HG03571 (cell line): ENCODE measurements around the gene MSI2.

Experiments
- ATAC-seq: cut with Tn5 transposase; IDR thresholded peaks from one replicate; pipeline ENCODE4 v1.9.1; 2021; ENCODE audit not compliant: unreplicated experiment

MSI2 gene

DNA sequence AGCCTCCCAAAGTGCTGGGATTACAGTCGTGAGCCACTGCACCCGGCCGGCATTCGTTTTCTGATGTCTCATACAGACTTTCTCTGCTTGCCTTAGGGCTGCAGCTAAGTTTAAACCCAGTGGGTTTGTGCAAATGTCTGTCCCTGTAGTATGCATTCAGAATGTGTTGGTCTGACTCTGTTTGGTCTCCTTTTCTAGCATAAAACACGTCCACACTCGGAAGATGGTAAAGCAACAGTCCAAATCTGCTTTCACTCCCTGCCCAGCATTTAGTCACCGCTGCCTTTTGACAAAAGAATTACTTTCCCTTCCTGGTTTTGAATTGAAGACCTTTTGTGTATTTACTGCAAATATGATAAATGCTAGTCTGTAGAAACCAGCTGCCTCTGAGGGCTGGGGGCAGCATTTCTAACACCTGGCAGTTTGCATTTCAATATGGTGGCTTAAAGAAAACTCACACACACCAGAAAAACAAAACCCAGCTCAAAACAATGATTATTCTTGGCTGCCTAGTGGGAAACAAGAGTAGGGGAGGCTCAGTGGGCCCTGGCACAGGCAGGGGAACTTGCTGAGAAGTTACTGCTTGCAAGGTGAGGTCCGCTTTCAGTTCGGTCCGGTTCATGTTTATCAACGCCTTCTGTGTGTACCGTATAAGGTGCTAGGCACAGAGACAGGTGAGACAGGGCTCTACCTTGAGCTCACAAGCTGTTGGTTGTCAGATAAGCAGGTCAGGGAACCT is 56.9 kb downstream of the MSI2 start:
- ATAC-seq = no peak

DNA sequence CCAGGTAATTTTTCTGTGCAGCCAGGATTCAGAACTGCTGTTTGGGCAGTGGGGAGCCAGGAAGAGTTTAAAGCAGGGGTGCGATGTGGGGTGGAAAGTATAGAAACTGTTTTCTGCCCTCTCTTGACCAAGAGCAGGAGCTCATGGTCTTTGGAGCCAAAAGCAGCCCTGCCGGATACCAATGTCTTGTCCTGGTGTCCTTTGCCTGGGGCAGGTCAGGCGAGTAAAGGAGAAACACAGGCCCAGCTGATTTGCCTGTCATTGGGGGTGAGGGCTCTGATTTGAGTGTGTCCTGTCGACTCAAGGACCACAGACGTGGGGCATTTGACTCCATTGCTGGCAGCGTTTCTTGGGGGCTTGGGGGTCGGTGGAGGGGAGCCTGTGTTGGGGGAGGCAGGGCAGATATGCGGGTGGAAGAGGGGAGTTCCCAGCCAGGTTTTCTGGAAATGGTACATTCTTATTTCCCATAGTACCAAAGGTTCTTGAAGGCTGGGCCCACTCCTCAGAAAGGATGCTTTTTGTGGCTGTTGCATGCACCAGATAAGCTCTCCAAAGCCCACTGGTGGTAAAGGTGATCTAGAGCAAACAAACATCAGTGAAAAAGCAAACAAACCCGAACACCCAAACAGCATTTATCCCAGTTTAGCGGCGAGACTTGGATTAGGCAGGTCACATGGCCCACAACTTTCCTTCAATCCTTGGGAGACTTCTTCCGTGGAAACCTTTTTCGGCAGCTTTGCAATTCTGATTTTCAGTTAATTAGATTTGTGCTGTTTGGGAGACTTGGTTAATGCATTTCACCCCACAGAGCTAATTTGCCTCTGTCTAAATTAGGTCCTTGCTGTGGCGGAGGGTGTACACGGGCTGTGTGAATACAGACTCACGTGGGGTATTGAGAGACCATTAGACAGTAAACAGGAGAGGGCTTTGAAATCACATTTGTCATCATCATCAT is 59.0 kb downstream of the MSI2 start:
- ATAC-seq = no peak

DNA sequence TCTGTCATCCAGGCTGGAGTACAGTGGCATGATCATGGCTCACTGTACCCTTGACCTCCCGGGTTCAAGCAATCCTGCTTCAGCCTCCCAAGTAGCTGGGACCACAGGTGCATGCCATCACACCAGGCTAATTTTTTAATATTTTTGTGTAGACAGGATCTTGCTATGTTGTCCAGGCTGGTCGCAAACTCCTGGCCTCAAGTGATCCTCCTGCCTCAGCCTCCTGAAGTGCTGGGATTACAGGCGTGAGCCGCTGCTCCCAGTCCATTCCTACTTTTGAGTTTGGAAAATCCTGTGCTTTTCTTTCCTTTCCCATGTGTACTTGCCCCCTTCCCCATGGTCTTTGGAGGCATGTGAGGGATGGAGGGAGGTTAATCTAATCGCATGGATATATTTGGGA is 60.0 kb downstream of the MSI2 start:
- no peak for ATAC-seq

DNA sequence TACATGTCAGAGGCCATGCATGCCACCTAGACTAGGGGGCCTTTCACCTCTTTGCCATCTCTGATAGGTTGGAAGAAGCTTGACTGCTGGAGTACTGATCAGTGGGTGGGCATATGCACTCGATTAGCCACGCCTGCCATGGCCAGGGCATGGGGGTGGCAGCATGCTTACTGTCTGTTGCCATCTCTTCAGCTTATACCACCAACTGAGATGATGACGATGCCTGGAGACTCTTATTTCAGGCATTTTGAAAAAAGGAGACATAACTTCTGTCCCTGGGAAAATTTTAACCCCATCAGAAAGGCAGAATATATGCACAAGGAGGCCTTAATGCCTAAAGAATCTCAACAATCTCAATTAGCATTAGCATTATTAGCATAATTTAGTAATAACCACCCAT is 60.8 kb downstream of the MSI2 start:
- ATAC-seq = no peak

DNA sequence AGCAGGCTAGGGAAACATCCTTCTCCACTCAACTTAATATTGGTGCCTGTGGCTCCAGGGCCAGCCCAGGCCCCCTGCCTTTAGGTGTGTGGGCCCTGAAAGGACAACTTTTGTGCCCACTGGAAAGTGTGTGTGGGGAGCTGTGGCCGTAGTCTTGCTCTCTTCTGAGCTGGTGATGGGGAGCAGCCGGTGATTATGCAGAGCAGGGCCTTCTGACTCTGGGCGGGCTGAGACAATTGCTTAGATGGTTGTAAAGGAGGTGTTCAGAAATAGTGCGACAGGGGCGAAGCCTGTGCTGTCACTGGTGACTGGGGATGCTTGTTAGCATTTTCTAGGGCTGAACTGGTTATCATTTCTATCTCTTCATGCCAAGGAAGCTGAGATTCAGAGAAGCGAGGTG is 62.6 kb downstream of the MSI2 start:
- no peak for ATAC-seq

DNA sequence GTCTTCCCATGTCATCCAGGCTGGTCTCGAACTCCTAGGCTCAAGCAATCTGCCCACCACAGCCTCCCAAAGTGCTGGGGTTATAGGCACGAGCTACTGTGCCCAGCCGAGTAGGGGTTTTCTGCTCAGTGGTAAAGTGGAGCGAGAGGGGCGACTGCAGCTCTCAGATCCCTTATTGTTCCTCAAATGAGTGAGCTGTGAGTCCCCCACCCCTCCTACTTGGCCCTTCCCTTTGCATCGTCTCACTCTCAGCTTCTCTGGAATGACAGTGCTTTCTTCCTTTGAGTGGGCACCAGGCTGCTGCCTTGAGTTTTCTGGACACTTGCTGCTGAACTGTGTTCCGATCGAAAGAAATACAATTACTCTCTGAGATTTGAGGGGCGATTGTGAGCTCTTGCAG is 63.5 kb downstream of the MSI2 start:
- ATAC-seq = no peak

DNA sequence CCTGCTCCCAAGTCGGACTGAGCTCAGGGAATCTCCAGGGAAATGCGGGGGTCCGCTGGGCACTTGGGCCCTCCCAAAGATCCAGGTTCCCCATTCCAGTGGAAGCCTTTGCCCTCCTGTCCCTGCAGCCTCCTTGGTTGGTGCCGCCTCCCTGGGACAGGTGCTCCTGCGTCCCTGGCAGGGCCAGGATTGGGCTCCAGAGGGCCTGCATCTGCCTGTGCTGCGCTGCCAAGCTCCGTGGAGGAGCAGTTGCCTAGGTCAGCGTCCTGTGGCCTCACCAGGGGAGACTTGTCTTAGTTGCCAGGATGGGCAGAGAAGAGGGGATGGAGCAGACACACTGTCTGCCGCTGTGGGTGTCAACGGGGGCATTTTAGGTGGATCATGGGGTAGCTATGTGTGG is 67.1 kb downstream of the MSI2 start:
- no peak for ATAC-seq

DNA sequence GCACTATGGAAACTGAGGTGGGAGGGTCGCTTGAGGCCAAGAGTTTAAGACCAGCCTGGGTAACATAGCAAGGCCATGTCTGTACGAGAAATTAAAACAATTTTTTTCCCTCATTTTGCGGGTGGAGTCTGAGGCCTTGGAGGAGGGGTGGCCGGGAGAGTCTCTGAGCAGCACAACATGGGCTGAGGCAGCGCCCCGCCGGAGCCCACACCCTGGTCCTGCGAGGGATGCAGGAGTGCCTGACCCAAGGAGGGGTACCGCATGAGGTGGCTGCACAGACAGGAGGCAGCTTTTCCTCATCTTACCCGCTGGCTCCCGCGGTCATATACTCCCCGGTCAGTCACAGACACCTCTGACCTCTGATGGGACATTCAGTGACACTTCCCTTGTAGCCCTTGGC is 67.7 kb downstream of the MSI2 start:
- ATAC-seq = no peak

DNA sequence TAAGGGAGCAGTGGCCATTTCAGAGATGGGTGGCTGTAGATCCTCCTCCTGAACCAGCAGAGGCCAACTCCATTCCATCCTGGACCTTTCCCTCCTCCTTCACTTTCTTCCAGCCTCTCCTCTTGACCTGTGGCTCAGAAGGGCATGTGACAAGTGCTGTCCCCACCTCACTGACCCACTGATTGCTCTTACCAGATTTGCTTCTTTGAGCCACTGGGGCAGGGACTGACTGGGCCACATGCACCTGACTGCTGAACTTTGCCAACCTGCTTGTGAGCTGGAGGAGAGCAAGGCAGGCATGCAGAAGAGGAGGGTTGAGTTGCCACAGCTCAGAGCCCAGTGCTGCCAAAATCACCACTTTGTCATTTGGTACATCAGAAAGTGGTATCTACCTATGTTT is 68.3 kb downstream of the MSI2 start:
- ATAC-seq = no peak

DNA sequence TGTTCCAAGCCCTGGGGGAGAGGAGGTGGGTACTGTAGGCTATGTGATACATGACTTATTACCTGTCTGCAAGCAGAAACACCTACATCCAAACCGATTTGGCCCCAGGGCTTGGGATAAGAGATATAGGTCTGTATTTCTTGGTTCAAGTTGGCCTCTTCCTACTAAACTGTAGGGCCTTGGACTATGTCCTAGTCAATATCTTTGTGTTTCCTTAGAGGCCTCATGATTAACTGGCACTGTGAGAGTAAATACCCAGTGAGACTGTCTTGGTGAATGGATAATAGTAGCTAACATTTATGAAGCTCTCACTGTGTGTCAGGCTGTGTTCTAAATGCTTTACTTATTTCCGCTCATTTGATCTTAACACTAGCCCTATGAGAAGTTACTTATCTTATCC is 70.0 kb downstream of the MSI2 start:
- ATAC-seq = no peak

DNA sequence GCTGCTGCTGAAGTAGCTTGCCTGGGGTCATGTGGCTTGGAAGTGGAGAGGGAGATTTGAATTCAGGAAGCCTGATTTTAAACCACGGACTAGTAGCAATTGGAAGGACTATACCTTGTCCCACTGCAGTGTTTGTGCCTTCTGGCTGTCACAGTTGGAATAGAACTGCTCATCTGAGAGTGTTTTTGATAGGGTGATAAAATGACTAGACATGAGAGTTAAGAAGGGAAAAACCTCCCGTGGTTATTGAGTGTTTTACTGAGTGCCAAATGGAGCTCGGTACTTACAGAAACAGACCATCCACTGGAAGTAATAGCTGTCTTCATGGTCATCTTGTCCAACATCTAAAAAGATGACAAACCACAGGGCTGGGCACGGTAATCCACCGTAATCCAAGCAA is 70.4 kb downstream of the MSI2 start:
- ATAC-seq = no peak

DNA sequence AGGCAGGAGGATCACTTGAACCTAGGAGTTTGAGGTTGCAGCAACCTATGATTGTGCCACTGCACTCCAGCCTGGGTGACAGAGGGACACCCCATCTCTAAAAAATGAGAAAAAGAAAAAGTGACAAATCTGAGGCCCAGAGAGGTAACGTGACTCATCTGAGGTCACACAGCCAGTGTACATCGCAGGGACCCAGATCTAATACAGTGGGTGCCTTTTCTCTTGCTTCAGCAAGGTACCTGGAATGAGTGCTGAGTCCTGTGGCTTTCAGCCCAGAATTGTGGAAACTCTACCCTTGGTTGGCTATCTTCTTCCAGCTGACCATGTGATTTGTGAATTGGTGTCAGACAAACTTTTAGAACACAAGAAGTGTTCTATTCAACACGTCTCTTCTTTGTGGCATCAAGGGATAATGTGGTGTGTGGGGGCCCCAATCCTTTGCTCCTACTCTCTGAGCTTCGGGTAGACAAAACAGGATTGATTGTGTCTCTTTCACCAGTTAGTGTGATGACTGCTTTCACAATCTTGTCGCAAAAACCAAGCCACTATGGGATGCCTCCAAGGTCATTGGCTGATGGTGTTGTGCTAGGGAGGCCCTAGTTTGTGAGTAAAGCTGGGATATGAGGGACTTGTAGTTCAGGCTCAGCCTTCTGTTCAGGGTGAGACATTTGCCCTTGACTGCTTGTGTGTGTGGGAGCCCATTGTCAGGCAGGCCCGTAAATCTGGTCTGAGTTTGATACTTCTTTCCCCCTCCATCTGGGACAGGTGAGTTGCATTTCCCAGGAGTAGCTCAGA is 71.0 kb downstream of the MSI2 start:
- no peak for ATAC-seq

DNA sequence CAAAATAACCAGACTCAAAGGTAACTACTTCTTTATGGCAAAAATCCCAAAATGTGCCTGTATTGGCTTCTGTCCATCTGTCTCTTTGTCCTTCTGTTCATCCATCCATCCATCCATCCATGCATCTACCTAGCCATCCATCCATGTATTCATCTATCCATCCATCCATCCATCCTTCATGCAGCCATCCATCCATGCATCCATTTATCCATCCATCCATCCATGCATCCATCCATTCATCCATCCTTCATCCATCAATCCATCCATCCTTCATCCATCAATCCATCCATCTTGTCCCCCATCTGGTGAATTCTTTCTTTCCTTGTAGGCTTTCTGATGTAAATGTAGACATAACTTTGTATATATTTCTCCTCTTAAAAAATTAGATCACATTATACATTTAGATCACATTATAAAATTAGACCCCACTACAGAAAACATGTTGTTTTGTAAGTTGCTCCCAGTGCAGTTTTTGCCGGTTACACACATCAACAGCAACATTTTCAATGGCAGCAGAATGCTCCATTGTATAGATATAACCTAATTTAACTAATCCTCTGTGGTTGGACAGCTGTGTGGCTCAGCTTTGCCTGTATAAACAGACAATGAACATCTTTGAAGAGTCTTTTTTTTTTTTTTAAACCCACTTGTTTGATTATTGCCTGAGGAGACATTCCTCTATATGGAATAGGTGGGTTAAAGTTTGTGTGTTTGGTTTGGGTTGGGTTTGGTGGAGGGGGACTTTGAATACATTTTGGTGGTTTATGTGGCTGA is 72.0 kb downstream of the MSI2 start:
- ATAC-seq = no peak

DNA sequence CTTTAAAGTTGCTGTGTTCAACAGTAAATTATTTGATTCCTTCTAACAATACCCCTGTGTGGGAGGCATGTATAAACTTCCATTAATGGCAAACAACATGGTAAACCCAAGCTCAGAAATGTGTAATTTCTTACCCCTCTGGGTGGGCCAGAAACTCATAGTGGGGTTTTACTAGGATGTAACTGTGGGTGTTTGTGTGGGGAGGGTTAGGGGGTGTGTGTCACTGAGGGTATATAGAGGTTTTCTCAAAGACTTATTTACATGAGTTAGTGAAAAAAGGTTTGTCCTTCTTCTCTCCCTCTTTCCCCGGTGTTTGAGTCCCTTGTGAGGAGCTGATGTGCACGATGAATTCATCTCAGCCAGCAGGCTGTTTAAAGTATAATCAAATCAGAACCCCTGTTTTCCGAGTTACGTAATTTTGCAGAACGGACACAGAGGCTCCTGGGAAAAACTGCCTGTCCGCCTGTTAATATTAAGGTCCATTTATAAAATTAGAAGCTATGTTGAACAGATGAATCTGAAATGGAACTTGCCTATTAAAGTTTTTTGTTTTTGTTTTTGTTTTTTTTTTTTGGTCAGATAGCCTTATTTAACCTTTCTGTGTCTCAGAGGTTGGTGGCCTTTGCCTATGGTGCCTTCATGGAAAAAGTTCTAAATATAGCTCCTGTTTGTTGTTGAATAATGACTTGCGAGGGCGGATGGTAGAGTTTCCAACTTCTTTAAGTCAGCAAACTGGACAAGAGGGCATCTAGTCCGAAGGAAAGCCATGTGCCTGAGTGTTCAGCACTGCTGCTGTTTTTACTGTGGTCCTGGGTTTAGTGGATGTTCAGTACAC is 73.3 kb downstream of the MSI2 start:
- no peak for ATAC-seq

DNA sequence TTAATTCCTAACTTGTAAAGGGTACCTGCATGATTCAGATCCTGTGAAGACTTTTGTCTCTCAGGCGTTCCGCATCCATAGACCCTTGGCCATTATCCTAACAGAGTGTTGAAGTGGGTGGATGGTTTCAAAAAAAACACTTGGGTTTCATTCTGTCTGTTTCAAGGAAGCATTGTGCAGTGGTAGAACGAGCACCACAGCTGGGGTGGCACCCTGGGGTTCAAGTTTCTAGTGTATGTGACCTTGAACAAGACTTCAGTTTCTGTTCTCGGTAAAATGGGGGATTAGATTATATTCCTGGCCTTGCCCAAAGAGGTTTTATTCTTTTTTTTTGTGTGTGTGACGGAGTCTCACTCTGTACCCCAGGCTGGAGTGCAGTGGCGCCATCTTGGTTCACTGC is 74.3 kb downstream of the MSI2 start:
- no peak for ATAC-seq

DNA sequence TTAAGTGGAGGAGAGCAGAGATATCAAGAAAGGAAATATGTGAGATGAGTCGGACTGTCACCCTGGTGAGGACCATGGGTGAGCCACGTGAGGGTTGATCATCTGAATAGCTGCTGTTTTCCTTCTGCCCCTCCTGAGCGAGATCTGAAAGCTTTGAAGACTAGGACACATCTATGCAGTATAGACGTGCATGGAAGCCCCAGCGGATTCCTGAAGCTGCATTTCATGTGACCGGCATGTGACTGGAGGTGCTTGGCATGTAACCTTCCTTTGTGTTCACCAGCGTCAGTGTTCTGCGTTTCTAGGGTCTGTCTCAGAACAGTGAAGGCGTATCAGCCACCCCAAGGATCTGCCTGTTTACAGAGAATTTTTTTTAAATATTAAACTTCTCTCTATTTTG is 75.1 kb downstream of the MSI2 start:
- ATAC-seq = no peak

DNA sequence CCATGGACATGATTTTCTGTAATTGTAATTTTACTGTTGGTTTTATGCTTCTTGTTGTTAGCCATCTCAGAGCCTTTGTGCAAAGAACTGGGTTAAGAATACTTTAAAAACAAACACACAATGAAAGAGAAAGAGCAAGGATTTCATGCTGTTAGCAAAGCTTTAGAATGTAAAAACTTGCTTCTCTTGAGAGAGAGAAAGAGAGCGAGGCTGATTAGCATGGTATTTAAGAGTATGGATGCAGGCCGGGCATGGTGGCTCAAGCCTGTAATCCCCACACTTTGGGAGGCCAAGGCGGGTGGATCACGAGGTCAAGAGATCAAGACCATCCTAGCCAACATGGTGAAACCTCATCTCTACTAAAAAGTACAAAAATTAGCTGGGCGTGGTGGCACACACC is 76.2 kb downstream of the MSI2 start:
- ATAC-seq = no peak

DNA sequence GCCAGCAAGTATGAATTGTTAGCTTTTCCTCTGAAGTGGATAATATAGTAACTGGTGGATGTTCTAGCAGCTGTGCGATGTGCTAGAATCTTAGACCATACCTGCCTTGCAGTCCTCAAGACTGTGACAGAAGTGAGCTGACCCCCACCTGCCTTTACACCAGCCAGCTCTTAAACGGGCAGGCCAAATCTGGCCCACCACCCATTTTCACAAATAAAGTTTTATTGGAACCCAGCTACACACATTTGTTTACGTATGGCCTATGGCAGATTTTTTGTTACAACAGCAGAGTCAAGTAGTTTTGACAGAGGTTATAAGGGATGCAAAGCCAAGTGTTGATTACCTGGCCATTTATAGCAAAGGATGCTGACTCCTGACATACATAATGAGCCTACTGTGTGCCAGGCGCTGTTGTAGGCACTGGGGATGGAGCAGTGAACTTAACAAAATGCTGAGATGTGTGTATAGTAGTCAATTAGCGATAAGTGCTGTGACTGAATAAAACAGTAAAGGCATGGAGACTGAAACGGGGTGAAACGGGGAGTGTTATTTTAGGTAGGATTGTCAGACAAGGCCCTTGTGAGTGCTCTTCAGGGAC is 79.0 kb downstream of the MSI2 start:
- no peak for ATAC-seq

DNA sequence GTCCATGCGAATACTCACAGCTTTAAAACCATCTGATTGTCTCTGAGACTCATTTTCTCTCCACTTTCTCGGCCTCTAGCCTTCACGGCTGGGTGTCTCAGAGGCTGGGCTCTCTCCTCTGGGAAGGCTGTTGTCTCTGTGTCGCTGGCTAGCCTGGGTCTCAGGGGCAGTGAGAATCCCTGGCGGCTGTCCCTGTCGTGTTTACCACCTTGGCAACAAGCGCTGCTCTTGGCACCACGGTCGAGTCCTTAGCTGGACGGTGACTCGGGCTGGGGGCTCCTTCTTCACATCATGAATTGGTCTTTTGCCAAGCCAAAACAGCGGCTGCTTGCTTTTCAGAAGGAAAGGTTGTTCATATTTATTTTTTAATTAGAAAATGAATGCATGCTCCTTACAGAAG is 81.1 kb downstream of the MSI2 start:
- ATAC-seq = no peak
